HL-60 (cell line): ENCODE data around the gene C20orf202.

Experiments
- CTCF ChIP-seq: IDR thresholded peaks from one replicate; pipeline ENCODE4 v1.5.1; 2011; ENCODE audit warnings: low read length, control low read depth, inconsistent platforms; ENCODE audit not compliant: insufficient read depth
- GABPA ChIP-seq: IDR thresholded peaks from 2 replicates; pipeline ENCODE4 v1.6.1; 2012; ENCODE audit warnings: low read depth
- REST ChIP-seq: IDR thresholded peaks from 2 replicates; pipeline ENCODE4 v1.6.1; 2012; ENCODE audit warnings: low read depth; ENCODE audit not compliant: insufficient replicate concordance

GRCh38 chr20:1224205-1224890, 21.1 kb downstream of the C20orf202 start:
- TF ChIP-seq CTCF, result no peak
- no peak for TF ChIP-seq REST
- TF ChIP-seq GABPA, result no peak
